GM19023 (cell line): ENCODE results near the gene PDYN.

Source experiments
- ATAC-seq: cut with Tn5 transposase; IDR thresholded peaks from one replicate; pipeline ENCODE4 v1.9.1; 2021; ENCODE audit warnings: mild to moderate bottlenecking, moderate library complexity; ENCODE audit not compliant: unreplicated experiment

The PDYN gene

GRCh38 chr20:1935696-1936366 is 58.0 kb downstream of the PDYN start:
- no peak for ATAC-seq

- ATAC-seq: no peak
These were observed 58.9 kb downstream of the PDYN start for GRCh38 chr20:1934721-1935573.

- ATAC-seq: no peak
These were observed 59.7 kb downstream of the PDYN start for GRCh38 chr20:1934156-1934555.

DNA sequence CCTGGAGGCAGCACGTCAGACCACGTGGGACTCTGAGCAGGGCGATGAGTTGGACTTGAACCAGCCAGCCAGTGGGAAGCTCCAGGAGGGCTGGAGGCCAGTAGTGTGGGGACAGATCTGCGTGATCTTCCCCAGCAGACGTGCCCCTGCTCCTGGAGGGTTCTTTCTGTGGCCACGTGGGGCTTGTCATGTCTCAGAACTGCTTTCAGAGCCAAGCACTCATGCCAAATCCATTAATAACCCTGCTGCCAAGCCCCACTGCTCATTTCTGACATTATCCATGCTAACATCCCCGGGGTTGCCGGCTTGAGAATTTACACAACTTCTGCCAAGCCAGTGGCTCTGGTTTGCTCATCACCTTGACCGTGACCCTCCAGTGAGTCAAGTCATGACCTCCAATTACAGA is 60.4 kb downstream of the PDYN start:
- ATAC-seq: no peak

- no peak for ATAC-seq
These were observed 60.9 kb downstream of the PDYN start for GRCh38 chr20:1932971-1933370.

DNA sequence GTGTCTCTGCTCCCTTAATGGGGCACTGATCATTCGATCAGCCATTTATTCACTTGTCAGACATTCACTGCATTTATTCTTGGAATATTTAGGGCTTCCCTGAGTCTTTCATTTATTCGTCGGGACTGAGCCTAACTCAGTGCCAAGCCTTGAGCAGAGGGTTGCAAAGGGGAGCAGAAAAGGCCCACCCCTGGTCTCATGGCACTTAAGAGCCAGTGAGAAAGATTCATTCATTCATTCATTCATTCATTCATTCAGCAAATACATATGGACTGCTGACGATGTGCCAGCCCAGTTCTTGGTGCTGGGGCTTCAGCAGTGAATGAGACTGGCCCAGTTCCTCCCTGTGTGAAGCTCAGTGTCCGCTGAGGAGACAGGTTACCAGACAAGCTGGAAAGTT is 62.0 kb downstream of the PDYN start:
- ATAC-seq: no peak

- no peak for ATAC-seq
These were observed 63.7 kb downstream of the PDYN start for GRCh38 chr20:1930165-1930564.

GRCh38 chr20:1929460-1929859 is 64.4 kb downstream of the PDYN start:
- ATAC-seq: no peak

DNA sequence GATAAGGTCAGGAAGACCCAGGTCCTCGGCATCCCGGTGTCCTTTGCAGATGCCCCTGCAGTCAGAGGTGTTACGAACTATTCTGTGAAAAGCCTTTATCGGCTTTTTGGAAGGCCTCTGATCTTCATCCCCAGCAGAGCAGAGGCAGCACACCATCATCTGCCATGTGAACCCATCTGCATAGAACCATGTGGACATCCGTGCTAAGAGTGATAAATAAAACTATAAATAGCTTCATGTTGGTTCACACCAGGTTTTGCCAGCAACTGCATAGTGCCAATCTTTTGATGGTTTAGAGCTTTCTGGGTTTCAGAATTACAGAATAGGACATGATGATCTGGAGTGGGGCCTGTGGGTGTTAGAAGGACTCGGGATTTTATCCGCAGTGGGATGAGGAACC is 65.1 kb downstream of the PDYN start:
- no peak for ATAC-seq
